Kidney epithelial cell (primary cell): ENCODE results near the gene TRAPPC11. TPM values are rescaled to one million over a fixed set of nuclear protein-coding genes. Genes with fewer than 3 reads are reported as not detected.

Source experiments
- DNase-seq: peaks from one replicate; pipeline ENCODE4 v3.0.0-alpha.2; 2010; ENCODE audit warnings: low read depth
- H3K27me3 ChIP-seq: 2 replicates; pipeline ENCODE4 v1.6.0; 2011; ENCODE audit warnings: low read length; ENCODE audit not compliant: control insufficient read depth, insufficient read depth
- H3K36me3 ChIP-seq: 2 replicates; pipeline ENCODE4 v1.5.1; 2011; ENCODE audit warnings: low read length; ENCODE audit not compliant: control insufficient read depth, insufficient read depth
- H3K4me3 ChIP-seq: 2 replicates; pipeline ENCODE4 v1.5.1; 2011; ENCODE audit warnings: low read depth, mild to moderate bottlenecking, control low read depth, low read length
- total RNA-seq: library from RNA; depleted of rRNA; stranded (reverse); fragments of >200 nt; gene quantifications from 2 replicates; pipeline ENCODE4 v1.2.3, GENCODE V29; 2015
- TF ChIP-seq, protein P1 (sequence below): IDR thresholded peaks from 2 replicates; pipeline ENCODE4 v1.5.1; 2011; ENCODE audit warnings: mild to moderate bottlenecking, moderate library complexity, low read length, control low read depth, inconsistent platforms; ENCODE audit not compliant: insufficient read depth, poor library complexity, severe bottlenecking

TRAPPC11 gene
- total RNA-seq, 1 donor from 2014 or later, result 30.3 TPM

GRCh38 chr4:183727482-183727881 lies 68.4 kb downstream of the TRAPPC11 start:
- Histone ChIP-seq H3K4me3 (no peak overlapping the region), H3K27me3 (peaks cover 4% of the 10 kb centered on the region), H3K36me3 (no peaks in the 10 kb centered on the region)
- DNase-seq, result no peak
- TF ChIP-seq, protein P1, sequence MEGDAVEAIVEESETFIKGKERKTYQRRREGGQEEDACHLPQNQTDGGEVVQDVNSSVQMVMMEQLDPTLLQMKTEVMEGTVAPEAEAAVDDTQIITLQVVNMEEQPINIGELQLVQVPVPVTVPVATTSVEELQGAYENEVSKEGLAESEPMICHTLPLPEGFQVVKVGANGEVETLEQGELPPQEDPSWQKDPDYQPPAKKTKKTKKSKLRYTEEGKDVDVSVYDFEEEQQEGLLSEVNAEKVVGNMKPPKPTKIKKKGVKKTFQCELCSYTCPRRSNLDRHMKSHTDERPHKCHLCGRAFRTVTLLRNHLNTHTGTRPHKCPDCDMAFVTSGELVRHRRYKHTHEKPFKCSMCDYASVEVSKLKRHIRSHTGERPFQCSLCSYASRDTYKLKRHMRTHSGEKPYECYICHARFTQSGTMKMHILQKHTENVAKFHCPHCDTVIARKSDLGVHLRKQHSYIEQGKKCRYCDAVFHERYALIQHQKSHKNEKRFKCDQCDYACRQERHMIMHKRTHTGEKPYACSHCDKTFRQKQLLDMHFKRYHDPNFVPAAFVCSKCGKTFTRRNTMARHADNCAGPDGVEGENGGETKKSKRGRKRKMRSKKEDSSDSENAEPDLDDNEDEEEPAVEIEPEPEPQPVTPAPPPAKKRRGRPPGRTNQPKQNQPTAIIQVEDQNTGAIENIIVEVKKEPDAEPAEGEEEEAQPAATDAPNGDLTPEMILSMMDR, result no peak

- TF ChIP-seq, protein P1, result no peak
- Histone ChIP-seq H3K4me3 (no peak overlapping the region), H3K27me3 (no peaks in the 10 kb centered on the region), H3K36me3 (no peaks in the 10 kb centered on the region)
- DNase-seq, result no peak
Measured at GRCh38 chr4:183728223-183729068, 69.4 kb downstream of the TRAPPC11 start.

DNA sequence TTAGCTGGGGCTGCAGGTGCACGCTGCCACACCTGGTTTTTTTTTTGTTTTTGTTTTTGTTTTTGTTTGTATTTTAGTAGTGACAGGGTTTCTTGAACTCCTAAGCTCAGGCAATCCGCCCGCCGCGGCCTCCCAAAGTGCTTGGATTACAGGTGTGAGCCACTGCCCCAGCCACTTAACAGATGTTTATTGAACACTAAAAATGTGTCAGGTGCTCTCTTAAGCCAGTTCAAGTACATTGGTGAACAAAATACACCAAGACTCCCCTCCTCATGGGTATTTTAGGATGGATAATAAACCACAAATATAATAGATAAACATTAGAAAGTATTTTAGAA lies 69.9 kb downstream of the TRAPPC11 start:
- Histone ChIP-seq H3K36me3 (no peaks in the 10 kb centered on the region), H3K27me3 (no peaks in the 10 kb centered on the region), H3K4me3 (no peak overlapping the region)
- TF ChIP-seq, protein P1, result no peak
- DNase-seq, result no peak

DNA sequence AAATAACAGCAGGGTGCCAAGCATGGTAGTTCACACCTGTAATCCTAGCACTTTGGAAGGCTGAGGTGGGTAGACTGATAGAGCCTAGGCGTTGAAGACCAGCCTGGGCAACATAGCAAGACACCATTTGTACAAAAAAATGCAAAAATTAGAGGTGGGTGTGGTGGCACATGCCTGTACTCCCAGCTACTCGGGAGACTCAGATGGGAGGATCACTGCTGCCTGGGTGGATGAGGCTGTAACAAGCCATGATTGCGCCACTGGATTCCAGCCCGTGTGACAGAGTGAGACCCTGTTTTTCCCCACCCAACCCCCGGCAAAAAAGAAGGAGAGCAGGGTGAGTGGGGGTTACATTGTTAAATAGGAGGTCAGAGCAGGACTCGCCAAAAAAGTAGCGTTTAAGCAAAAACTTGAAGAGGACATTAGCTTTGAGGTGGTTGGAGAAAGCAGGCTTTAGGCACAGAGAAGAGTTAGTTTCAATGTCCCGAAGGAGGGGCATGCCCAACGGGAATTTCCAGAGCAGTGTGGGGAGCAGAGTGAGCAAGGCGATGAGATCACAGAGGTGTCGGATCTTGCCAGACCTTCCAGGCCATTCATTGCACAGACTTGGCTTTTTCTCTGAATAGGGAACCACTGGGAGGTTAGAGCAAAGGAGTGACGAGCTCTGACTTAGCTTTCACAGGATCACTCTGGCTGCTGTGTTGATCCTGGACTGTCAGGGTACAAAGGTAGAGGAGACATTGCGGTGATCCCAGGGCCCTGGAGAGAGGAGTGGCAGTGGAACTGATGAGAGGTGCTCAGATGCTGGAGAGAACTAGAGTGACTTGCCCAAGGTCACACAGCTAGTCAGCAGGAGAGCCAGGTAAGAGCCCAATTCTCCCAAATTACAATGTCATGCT lies 70.6 kb downstream of the TRAPPC11 start:
- Histone ChIP-seq H3K4me3 (no peak overlapping the region), H3K27me3 (no peaks in the 10 kb centered on the region), H3K36me3 (no peaks in the 10 kb centered on the region)
- TF ChIP-seq, protein P1, result no peak
- no peak for DNase-seq

GRCh38 chr4:183732296-183732695 lies 73.2 kb downstream of the TRAPPC11 start:
- no peaks in the 10 kb centered on the region for H3K27me3 ChIP-seq
- DNase-seq, result no peak
- H3K36me3 ChIP-seq, result no peaks in the 10 kb centered on the region
- TF ChIP-seq, protein P1, result no peak
- H3K4me3 ChIP-seq, result no peak overlapping the region
